ENCODE data around the gene ASZ1.

ASZ1 gene

DNA sequence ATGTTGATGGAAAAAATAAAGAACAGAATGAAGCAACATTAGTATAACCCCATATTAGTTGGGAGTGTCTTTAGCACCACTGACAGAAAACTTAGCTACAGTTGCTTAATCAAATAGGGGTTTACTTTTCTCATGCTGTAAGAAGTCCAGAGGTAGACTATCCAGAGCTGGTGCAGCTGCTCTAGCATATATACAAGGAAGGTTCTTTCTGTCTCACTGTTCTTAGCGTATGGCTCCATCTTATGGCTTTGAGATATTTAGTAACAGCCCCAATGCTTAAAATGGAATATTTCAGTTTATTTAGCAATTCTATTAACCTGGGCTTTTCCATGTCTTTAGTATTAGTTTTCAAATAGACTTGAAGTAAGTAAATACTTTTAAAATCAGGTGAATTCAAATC lies 89.3 kb downstream of the ASZ1 start:
- DNase-seq (ENCODE audit: low spot score) = no peak

DNA sequence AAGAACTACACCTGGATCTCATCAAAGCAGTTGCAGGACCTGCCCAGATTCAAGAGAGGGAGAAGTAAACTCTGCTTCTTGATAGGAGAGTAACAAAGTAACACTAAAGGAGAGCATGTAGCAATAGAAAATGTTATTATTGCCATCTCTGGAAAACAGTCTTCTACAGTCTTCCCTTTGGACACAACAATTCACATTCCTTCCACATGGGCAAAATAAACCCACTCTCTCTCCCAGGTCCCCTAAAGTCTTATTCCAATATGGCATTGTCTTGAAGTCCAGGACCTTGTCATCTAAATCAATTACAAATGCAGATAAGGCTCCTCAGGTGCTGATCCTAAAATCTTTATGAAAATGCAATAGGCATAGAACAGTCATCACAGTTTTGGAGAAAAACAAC lies 94.1 kb downstream of the ASZ1 start:
- DNase-seq (ENCODE audit: low spot score) = no peak

DNA sequence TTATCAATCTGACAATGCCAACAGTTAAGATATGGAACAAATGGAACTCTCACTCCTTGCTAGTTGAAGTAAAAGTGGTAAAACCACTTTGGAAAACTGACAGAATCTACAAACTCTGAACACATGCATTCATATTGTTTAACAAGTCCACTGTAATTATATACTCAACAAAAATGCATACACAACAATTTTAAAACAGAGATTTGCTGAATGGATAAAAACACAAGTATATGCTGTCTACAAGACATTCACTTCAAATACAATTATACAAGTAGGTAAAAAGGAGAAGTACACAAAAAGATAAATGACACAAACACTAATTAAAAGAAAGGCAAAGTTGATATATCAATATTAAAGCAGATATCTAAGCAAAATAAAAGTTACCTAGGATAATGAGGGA lies 95.3 kb downstream of the ASZ1 start:
- DNase-seq (ENCODE audit: low spot score) = no peak

DNA sequence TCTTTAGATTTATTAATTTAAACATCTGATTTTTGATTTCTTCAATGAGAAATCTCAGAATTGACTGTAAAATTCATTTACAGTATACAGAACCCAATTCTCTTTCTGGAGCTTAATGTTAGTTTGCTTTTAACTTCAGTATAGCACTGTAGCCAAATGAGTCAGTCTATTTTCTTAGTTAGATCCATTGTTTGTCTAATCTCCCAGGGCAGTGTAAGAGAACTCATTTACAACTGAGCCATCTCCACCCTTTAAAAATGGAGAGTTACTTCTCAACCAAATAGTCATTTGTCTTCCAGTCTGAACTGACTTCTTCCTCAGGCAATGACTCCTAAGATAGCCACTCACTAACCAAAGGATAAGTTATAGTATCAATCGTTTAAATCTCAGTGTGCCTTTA lies 101.5 kb downstream of the ASZ1 start:
- DNase-seq (ENCODE audit: low spot score) = no peak

DNA sequence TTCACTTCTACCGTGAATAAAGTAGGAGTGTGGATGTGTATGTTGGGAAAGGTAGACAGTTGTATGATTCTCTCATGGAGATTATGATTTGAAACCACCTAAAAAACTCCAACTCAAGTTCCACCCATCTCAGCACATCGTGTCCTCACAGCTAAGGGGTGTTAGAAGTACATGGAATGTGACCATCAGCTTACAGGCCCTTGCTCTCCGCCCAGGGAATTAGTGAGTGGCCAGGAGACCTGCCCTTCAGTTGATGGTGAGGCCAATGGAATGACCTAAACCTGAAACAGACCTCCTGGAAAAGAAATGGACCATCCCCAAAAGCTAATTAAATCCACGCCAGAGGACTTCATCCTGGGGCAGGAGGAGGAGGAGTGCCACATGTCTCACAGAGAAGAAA lies 102.3 kb downstream of the ASZ1 start:
- DNase-seq (ENCODE audit: low spot score) = no peak

DNA sequence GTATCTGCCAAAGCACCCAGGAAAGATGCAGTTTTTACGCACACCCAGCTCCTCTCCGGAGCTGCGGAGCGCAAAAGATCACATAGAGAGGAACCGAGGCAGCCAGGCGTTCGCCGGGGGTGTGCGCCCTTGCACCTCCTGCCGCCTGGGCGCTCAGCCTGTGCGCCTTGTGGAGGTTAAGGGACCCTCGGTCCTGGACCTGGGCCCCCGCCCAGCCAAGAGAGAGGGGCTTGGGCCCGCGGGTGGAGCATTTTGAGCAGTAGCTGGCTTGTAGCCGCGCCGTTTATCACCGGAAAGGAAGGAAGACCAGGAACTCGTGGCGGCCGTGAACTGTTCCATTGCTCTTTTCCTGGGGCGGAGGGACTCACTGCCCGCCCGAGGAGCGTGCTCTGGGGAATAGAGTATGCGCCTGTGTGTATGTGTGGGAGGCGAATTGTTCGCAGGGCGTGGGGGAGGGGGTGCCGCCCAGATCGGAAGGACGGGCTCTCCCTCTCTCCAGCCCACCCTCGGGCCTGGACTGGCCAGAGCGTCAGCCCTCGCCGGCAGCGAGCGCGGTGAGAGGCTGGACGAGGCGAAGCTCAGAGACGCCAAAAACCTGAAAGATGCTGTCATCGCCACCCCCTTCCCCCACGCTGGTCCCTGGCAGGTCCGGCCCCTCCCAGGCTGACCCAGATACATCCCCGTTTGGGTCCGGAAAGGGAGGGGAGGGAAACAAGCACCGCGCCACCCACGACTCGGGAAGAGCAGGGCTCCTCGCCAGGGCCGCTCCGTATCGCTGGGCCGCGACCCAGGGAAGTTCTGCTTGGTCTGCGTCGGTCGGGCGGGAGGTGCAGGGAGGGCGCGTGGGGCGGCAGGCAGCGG lies 103.2 kb downstream of the ASZ1 start:
- no peak for DNase-seq (ENCODE audit: low spot score)

DNA sequence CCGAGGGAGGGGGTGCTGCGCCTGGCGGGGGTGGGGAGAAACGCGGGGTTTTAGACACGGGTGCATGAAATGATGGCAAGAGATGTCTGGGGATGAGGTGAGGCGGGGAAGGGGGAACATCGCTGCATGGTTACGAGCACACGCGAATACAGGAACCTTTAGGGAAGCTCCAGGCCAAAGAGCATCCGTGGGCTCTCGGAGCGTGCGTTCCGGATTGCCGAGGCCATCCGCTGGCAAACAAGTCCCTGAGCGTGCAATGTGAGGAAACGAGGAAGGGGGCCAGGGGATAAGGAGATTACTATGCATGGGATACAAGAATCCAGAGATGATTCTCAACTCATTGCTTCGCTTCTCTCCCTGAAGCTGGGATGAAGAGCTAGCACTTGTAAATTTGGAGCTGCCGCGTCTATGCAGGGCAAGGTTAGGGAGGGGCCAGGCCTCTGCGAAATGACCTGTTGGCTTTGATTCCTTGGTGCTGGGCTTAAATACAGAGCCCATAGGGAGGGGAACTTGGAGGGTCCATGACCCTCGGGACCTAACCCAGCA lies 103.9 kb downstream of the ASZ1 start:
- no peak for DNase-seq (ENCODE audit: low spot score)

DNA sequence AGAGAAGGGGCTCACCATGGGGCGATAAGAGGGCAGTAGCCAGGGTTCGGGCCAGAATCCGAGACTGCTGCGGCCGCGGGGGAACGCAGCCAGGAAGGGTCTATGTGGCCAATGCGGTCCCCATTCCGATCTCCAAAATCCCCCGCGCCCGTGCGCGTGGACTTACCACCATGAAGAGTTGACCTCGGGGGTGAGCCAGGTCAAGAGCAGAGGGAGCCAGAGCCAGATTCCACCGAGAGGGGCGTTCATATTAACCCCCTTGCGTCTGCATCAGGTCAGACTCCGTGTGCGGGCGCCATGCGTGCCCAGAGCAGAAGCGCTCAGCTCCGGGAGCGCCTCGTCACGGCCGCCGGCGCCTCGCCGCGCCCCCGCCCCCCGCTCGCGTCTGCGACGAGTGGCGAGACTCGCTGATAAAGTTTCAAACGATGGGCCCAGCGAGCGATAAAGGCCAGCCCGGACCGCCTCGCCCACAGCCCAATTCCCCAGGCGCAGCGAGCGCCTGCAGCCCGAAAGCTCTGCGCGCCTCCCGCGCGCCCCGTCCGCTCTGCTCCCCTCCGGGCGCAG lies 104.5 kb downstream of the ASZ1 start, which contains the start of gene WNT2:
TSS of gene WNT2 (minus strand) at position 318 of the 564 bp plus-strand sequence. CDS start at position 249, 69 bp downstream.
- no peak for DNase-seq (ENCODE audit: low spot score)

DNA sequence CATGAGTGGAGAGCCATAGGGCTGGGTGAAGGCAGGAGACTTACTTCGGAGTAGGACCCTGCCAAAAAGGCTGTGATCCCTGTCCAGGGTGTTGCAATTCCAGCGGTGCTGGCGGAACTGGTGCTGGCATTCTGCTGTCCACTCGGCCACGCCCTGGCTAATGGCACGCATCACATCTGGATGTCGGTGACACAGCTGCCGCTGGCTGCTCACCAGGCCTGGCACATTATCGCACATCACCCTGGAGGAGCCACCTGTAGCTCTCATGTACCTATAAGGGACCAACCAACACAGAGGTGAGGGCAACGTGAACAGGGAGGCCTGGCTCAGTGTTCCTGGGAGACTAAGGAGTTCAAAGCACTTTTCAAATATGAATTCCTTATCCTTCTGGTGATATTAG lies 106.8 kb downstream of the ASZ1 start:
- no peak for DNase-seq (ENCODE audit: low spot score)

DNA sequence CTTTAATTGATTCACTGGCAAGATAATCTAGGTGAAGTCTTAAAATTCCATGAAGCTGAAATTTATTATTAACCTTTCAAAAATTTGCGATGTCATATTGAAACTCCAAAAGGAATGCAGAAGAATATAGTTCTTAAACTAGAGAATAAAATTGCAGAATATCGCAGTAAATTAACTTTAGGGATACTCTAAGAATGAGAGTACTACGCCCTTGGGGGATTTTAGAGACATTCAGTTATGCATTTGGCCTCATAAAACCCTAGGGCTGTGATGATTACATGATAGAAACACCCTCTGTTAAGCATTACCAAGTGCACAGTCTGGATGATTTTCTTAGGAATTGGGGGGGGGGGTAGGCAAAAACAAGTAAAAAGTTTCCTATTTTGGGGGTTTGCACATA lies 108.1 kb downstream of the ASZ1 start:
- DNase-seq (ENCODE audit: low spot score) = no peak

DNA sequence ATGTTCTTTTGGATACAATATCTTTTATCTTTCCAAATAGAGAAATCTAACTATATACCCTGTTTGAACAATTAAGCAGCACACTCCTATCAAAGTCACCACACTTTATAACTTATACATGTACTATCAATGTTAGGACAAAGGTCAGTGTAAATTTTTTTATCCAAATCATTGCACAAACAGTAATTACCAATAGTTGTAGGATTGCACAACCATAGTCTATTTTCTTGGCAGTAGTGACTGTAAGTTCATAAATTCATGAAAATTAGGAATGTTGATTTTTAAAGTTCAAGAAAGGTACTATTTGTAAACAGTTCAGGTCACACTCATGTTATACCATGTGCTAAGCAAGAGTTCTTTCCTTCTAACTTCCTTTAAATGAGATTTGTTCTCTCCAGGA lies 113.7 kb downstream of the ASZ1 start:
- DNase-seq (ENCODE audit: low spot score) = no peak

All from Ammon's horn (tissue), 1 donor.